IPS-18a (cell line): ENCODE measurements around the gene STYX.
"Not testable (repeated sequence)": the region's sequence is repeated elsewhere in the genome, so short reads cannot be mapped to it uniquely, and the experiment has no call there.

ENCODE experiments used
- H3K27ac ChIP-seq: one replicate; pipeline ENCODE4 v1.5.1; 2013; ENCODE audit warnings: low read length
- H3K27me3 ChIP-seq: one replicate; pipeline ENCODE4 v1.6.1; 2013; ENCODE audit warnings: mild to moderate bottlenecking, low read length; ENCODE audit not compliant: control insufficient read depth, insufficient read depth
- H3K36me3 ChIP-seq: one replicate; pipeline ENCODE4 v1.6.1; 2013; ENCODE audit warnings: low read depth, low read length; ENCODE audit not compliant: control insufficient read depth
- H3K4me1 ChIP-seq: one replicate; pipeline ENCODE4 v1.6.1; 2013; ENCODE audit warnings: low read depth, low read length; ENCODE audit not compliant: control insufficient read depth
- H3K4me3 ChIP-seq: one replicate; pipeline ENCODE4 v1.5.1; 2013; ENCODE audit warnings: low read length
- H3K9ac ChIP-seq: one replicate; pipeline ENCODE4 v1.6.1; 2013; ENCODE audit warnings: mild to moderate bottlenecking, low read length, moderate library complexity
- H3K9me3 ChIP-seq: one replicate; pipeline ENCODE4 v1.6.1; 2013; ENCODE audit warnings: low read depth, low read length; ENCODE audit not compliant: control insufficient read depth

The STYX gene

GRCh38 chr14:52701223-52701622 lies 28.7 kb upstream of the STYX start:
- Histone ChIP-seq H3K27ac (no peak overlapping the region), H3K9ac (no peak overlapping the region), H3K9me3 (no peaks in the 10 kb centered on the region), H3K4me1 (no peaks in the 10 kb centered on the region), H3K27me3 (peaks cover 3% of the 10 kb centered on the region), H3K36me3 (no peaks in the 10 kb centered on the region), H3K4me3 (no peak overlapping the region)

- Histone ChIP-seq H3K27ac (no peak overlapping the region), H3K36me3 (no peaks in the 10 kb centered on the region)
Measured at GRCh38 chr14:52703225-52703624, 26.7 kb upstream of the STYX start.

GRCh38 chr14:52703664-52704063 lies 26.3 kb upstream of the STYX start:
- Histone ChIP-seq H3K9me3 (no peaks in the 10 kb centered on the region), H3K27ac (no peak overlapping the region), H3K9ac (no peak overlapping the region), H3K36me3 (peaks cover 3% of the 10 kb centered on the region), H3K4me1 (peaks cover 7% of the 10 kb centered on the region), H3K27me3 (no peaks in the 10 kb centered on the region), H3K4me3 (no peak overlapping the region)

More at GRCh38 chr14:52703225-52703624, 26.7 kb upstream of the STYX start:
- no peak overlapping the region for H3K9ac ChIP-seq
- H3K27me3 ChIP-seq, result no peaks in the 10 kb centered on the region
- H3K4me3 ChIP-seq, result no peak overlapping the region
- H3K9me3 ChIP-seq, result no peaks in the 10 kb centered on the region
- peaks cover 3% of the 10 kb centered on the region for H3K4me1 ChIP-seq

GRCh38 chr14:52706286-52706685 lies 23.7 kb upstream of the STYX start:
- Histone ChIP-seq H3K9me3 (no peaks in the 10 kb centered on the region), H3K9ac (peak overlapping the region; percentile 93), H3K27me3 (no peaks in the 10 kb centered on the region), H3K4me1 (peaks cover 7% of the 10 kb centered on the region), H3K36me3 (peaks cover 28% of the 10 kb centered on the region), H3K4me3 (peak overlapping the region; percentile 92), H3K27ac (peak overlapping the region; percentile 71)

- H3K4me1 ChIP-seq, result peaks cover 7% of the 10 kb centered on the region
Measured at GRCh38 chr14:52706724-52707706, 23.0 kb upstream of the STYX start, which contains the start of gene PSMC6. PSMC6 (plus strand) TSS chr14:52707200; CDS start chr14:52707220, 20 bp downstream.

GRCh38 chr14:52711666-52712065 lies 18.3 kb upstream of the STYX start:
- H3K9ac ChIP-seq, result no peak overlapping the region

More at GRCh38 chr14:52706724-52707706, 23.0 kb upstream of the STYX start, which contains the start of gene PSMC6:
- Histone ChIP-seq H3K36me3 (peaks cover 35% of the 10 kb centered on the region), H3K4me3 (peak within 1 kb of the TSS; percentile 92), H3K9me3 (no peaks in the 10 kb centered on the region), H3K9ac (peak within 1 kb of the TSS; percentile 93), H3K27ac (peak within 1 kb of the TSS; percentile 71), H3K27me3 (no peaks in the 10 kb centered on the region)

GRCh38 chr14:52716155-52716554 lies 13.8 kb upstream of the STYX start:
- no peak overlapping the region for H3K27ac ChIP-seq
- peaks cover 93% of the 10 kb centered on the region for H3K36me3 ChIP-seq

More at GRCh38 chr14:52711666-52712065, 18.3 kb upstream of the STYX start:
- H3K36me3 ChIP-seq, result peaks cover 80% of the 10 kb centered on the region
- H3K27ac ChIP-seq, result no peak overlapping the region
- H3K4me1 ChIP-seq, result peaks cover 4% of the 10 kb centered on the region
- H3K9me3 ChIP-seq, result no peaks in the 10 kb centered on the region
- no peak overlapping the region for H3K4me3 ChIP-seq
- H3K27me3 ChIP-seq, result no peaks in the 10 kb centered on the region

GRCh38 chr14:52723514-52724359 lies 6.2 kb upstream of the STYX start:
- Histone ChIP-seq H3K9me3 (no peaks in the 10 kb centered on the region), H3K27ac (no peak overlapping the region), H3K9ac (no peak overlapping the region)

More at GRCh38 chr14:52716155-52716554, 13.8 kb upstream of the STYX start:
- Histone ChIP-seq H3K4me3 (no peak overlapping the region), H3K9me3 (no peaks in the 10 kb centered on the region), H3K27me3 (no peaks in the 10 kb centered on the region), H3K4me1 (no peaks in the 10 kb centered on the region), H3K9ac (no peak overlapping the region)

GRCh38 chr14:52724360-52724644 lies 5.7 kb upstream of the STYX start:
- H3K27ac ChIP-seq, result no peak overlapping the region
- H3K36me3 ChIP-seq, result peaks cover 79% of the 10 kb centered on the region
- no peaks in the 10 kb centered on the region for H3K27me3 ChIP-seq
- H3K9me3 ChIP-seq, result no peaks in the 10 kb centered on the region
- no peak overlapping the region for H3K4me3 ChIP-seq
- no peaks in the 10 kb centered on the region for H3K4me1 ChIP-seq
- no peak overlapping the region for H3K9ac ChIP-seq

More at GRCh38 chr14:52723514-52724359, 6.2 kb upstream of the STYX start:
- peaks cover 84% of the 10 kb centered on the region for H3K36me3 ChIP-seq
- H3K27me3 ChIP-seq, result no peaks in the 10 kb centered on the region
- H3K4me3 ChIP-seq, result no peak overlapping the region
- H3K4me1 ChIP-seq, result no peaks in the 10 kb centered on the region

GRCh38 chr14:52727509-52727908 lies 2.5 kb upstream of the STYX start:
- H3K9ac ChIP-seq, H3K27me3 ChIP-seq, H3K9me3 ChIP-seq, H3K4me3 ChIP-seq, H3K27ac ChIP-seq, H3K4me1 ChIP-seq: not testable (repeated sequence)
- peaks cover 48% of the 10 kb centered on the region for H3K36me3 ChIP-seq

GRCh38 chr14:52729035-52729434 lies 931 bp upstream of the STYX start:
- H3K27ac ChIP-seq, result not testable (repeated sequence)

More at GRCh38 chr14:52729035-52729434, 931 bp upstream of the STYX start:
- H3K36me3 ChIP-seq, result peaks cover 33% of the 10 kb centered on the region
- not testable (repeated sequence) for H3K4me1 ChIP-seq, H3K9ac ChIP-seq, H3K9me3 ChIP-seq, H3K4me3 ChIP-seq, H3K27me3 ChIP-seq
